CD8-positive, alpha-beta memory T cell (primary cell): Measurements from ENCODE around the gene PPP6R2. TPM values are rescaled to one million over a fixed set of nuclear protein-coding genes. Genes with fewer than 3 reads are reported as not detected.
A peak's percentile ranks its signal among the peaks of the same experiment; 100 is the strongest.

Experiments used
- CTCF ChIA-PET: fragments of 350-600 bp; sonication (Branson Sonifier 250); formaldehyde crosslinking; loops from one replicate; lab custom pipeline; 2021; ENCODE audit warnings: antibody characterized with exemption; lab: Charles Lee
- POLR2A ChIA-PET: fragments of 350-600 bp; sonication (Branson Sonifier 250); formaldehyde crosslinking; loops from one replicate; lab custom pipeline; 2021; ENCODE audit warnings: antibody characterized with exemption; lab: Charles Lee
- DNase-seq, 5 donors: peaks; one replicate each; pipeline versions ENCODE4 v3.0.0 to v3.0.0-alpha.2; 2020 to 2022; ENCODE audit warnings: mixed read lengths in 1 of 5
- H3K27ac ChIP-seq: one replicate; pipeline ENCODE4 v1.7.0; 2013; ENCODE audit warnings: low read depth, mild to moderate bottlenecking, low read length, moderate library complexity
- H3K27me3 ChIP-seq: 2 replicates; pipeline ENCODE4 v1.7.0; 2013; ENCODE audit warnings: low read length, mild to moderate bottlenecking; ENCODE audit not compliant: insufficient read depth, poor library complexity, severe bottlenecking
- H3K36me3 ChIP-seq: 2 replicates; pipeline ENCODE4 v1.7.0; 2013; ENCODE audit warnings: mild to moderate bottlenecking, low read length, moderate library complexity; ENCODE audit not compliant: insufficient read depth
- H3K4me1 ChIP-seq: 2 replicates; pipeline ENCODE4 v1.7.0; 2013; ENCODE audit warnings: mild to moderate bottlenecking, low read length, moderate library complexity; ENCODE audit not compliant: insufficient read depth
- H3K4me3 ChIP-seq: 2 replicates; pipeline ENCODE4 v1.7.0; 2013; ENCODE audit warnings: mild to moderate bottlenecking, low read length
- H3K9me3 ChIP-seq: 2 replicates; pipeline ENCODE4 v1.7.0; 2013; ENCODE audit warnings: mild to moderate bottlenecking, low read length
- H3K27ac Mint-ChIP-seq, 8 donors: one replicate each; pipeline ENCODE4 v1.8.0; 2020 to 2021; ENCODE audit warnings: mixed read lengths in 8 of 8, mild to moderate bottlenecking in 6 of 8, inconsistent platforms in 3 of 8, moderate library complexity in 3 of 8
- H3K27me3 Mint-ChIP-seq, 2 donors: one replicate each; pipeline ENCODE4 v1.8.0; 2020 to 2021; ENCODE audit warnings: mixed read lengths in 2 of 2, mild to moderate bottlenecking in 1 of 2, moderate library complexity in 1 of 2
- H3K36me3 Mint-ChIP-seq, 3 donors: one replicate each; pipeline ENCODE4 v1.8.0; 2020 to 2021; ENCODE audit warnings: mixed read lengths in 3 of 3, inconsistent platforms in 1 of 3, mild to moderate bottlenecking in 1 of 3
- H3K4me1 Mint-ChIP-seq, 3 donors: one replicate each; pipeline ENCODE4 v1.8.0; 2020 to 2021; ENCODE audit warnings: mixed read lengths in 3 of 3, inconsistent platforms in 1 of 3, mild to moderate bottlenecking in 1 of 3
- H3K4me3 Mint-ChIP-seq, 7 donors: one replicate each; pipeline ENCODE4 v1.8.0; 2020 to 2021; ENCODE audit warnings: mixed read lengths in 7 of 7, mild to moderate bottlenecking in 6 of 7, moderate library complexity in 4 of 7, inconsistent platforms in 2 of 7
- H3K9me3 Mint-ChIP-seq, 5 donors: one replicate each; pipeline ENCODE4 v1.8.0; 2020 to 2022; ENCODE audit warnings: mixed read lengths in 5 of 5, mild to moderate bottlenecking in 3 of 5, moderate library complexity in 2 of 5, inconsistent platforms in 1 of 5
- polyA plus RNA-seq: library from polyadenylated mRNA; unstranded; fragments of 300-500 nt; fragmentation: Illumina TruSeq; gene quantifications from one replicate; pipeline ENCODE4 v1.2.3, GENCODE V29; 2021
- total RNA-seq, 2 experiments: library from RNA; stranded (reverse); gene quantifications; one replicate each; pipeline ENCODE4 v1.2.3, GENCODE V29; 2021

The PPP6R2 gene
- total and polyA plus RNA-seq, 3 experiments from 2014 or later, result 34.2 to 55.9 (median 49.7) TPM

DNA sequence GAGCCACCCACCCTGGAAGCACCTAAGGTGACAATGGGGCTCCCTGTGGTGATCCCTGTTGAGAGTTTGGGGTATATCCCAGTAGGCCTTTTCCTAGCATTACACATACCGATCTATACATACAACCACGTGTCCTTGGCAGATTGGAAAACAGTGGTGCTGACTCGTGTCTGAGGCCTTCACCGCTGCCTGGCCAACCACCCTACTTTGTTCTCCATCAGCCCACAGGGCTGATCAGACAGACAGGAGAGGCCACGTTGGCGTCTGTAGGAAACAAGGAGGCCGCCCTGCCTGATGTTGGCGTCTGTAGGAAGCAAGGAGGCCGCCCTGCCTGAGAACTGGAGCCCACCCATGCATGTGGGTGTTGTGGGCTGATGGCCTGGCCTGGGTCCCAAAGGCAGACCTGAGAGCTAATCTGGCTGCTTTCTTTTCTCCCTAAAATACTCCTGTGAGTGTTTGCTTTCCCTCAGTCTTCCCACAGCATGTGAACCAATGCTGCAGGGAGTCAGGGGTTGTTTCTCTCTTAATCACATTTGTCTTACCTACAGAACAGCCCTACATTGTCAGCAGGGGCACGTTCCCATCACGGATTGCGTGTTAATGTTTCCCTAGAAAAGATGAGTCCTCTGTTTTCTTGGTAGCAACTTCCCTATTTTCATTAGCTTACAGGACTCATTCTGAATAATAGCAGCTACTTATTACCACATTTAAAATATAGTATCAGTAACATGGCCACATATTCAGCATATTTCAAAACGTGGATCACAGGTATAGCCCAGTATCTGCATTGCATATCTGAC lies 74.5 kb downstream of the PPP6R2 start:
- no peaks in the 10 kb centered on the region for H3K4me1 ChIP-seq
- peaks cover 0 to 82% (median 7%) of the 10 kb centered on the region in 3 donors for H3K36me3 Mint-ChIP-seq
- H3K4me1 Mint-ChIP-seq, result no peaks in the 10 kb centered on the region
- H3K27ac ChIP-seq, result no peak overlapping the region
- H3K4me3 ChIP-seq, result no peak overlapping the region
- ChIA-PET POLR2A (no interaction called here), CTCF (no interaction called here)
- peak overlapping the region in 3 of 8 donors; percentile 27 to 54 (median 54) for H3K27ac Mint-ChIP-seq
- H3K27me3 ChIP-seq, result no peaks in the 10 kb centered on the region
- H3K9me3 Mint-ChIP-seq, result no peaks in the 10 kb centered on the region
- H3K36me3 ChIP-seq, result peaks cover 71% of the 10 kb centered on the region
- H3K4me3 Mint-ChIP-seq, result no peak overlapping the region
- no peak for DNase-seq
- H3K9me3 ChIP-seq, result no peaks in the 10 kb centered on the region
- peaks cover 0 to 2% of the 10 kb centered on the region in 2 donors for H3K27me3 Mint-ChIP-seq

DNA sequence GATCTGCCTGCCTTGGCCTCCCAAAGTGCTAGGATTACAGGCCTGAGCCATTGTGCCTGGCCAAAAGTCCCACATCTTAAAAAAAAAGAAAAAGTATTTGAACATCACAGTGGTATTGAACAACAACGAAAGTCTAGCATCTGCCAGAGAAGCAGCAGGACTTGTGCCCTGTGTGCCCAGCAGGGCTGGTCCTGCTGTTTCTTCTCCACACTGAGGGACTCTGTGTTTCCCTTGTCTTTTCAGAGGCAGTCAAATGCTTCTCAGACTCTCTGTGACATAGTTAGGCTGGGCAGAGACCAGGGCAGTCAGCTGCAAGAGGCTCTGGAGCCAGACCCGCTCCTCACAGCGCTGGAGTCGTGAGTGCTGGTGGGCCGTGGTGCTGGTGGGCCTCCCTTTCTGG lies 75.5 kb downstream of the PPP6R2 start:
- Histone ChIP-seq H3K4me3 (no peak overlapping the region), H3K9me3 (no peaks in the 10 kb centered on the region), H3K4me1 (no peaks in the 10 kb centered on the region), H3K27ac (no peak overlapping the region), H3K27me3 (no peaks in the 10 kb centered on the region), H3K36me3 (peaks cover 78% of the 10 kb centered on the region)
- no peaks in the 10 kb centered on the region for H3K9me3 Mint-ChIP-seq
- H3K4me1 Mint-ChIP-seq, result no peaks in the 10 kb centered on the region
- POLR2A ChIA-PET, result no interaction called here
- no peak for DNase-seq
- peak overlapping the region in 1 of 8 donors; percentile 69 for H3K27ac Mint-ChIP-seq
- peaks cover 0 to 2% of the 10 kb centered on the region in 2 donors for H3K27me3 Mint-ChIP-seq
- H3K36me3 Mint-ChIP-seq, result peaks cover 0 to 88% (median 8%) of the 10 kb centered on the region in 3 donors
- no peak overlapping the region for H3K4me3 Mint-ChIP-seq
- CTCF ChIA-PET, result no interaction called here

DNA sequence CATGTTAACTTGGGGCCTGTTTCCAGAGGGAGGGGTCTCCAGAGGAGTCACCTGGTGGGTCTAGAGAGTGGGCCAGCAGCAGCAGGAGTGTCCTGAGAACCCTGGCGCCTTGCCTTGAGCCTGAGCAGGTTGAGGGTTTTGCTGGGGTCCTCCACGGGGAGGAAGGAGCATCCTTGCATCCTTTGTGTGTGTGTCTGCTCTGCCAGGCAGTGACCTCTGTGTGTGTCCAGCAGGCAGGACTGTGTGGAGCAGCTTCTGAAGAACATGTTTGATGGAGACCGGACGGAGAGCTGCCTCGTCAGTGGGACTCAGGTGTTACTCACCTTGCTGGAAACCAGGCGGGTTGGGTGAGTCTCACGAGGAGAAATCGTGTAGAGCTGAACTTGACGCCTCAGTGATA lies 76.0 kb downstream of the PPP6R2 start:
- H3K9me3 ChIP-seq, result no peaks in the 10 kb centered on the region
- no peak for DNase-seq
- Mint-ChIP-seq H3K4me3 (no peak overlapping the region), H3K9me3 (no peaks in the 10 kb centered on the region), H3K27me3 (peaks cover 0 to 2% of the 10 kb centered on the region in 2 donors), H3K27ac (peak overlapping the region in 1 of 8 donors; percentile 17), H3K36me3 (peaks cover 0 to 89% (median 9%) of the 10 kb centered on the region in 3 donors), H3K4me1 (no peaks in the 10 kb centered on the region)
- no peak overlapping the region for H3K27ac ChIP-seq
- no peaks in the 10 kb centered on the region for H3K4me1 ChIP-seq
- H3K36me3 ChIP-seq, result peaks cover 75% of the 10 kb centered on the region
- ChIA-PET CTCF (no interaction called here), POLR2A (no interaction called here)
- H3K4me3 ChIP-seq, result no peak overlapping the region
- no peaks in the 10 kb centered on the region for H3K27me3 ChIP-seq

DNA sequence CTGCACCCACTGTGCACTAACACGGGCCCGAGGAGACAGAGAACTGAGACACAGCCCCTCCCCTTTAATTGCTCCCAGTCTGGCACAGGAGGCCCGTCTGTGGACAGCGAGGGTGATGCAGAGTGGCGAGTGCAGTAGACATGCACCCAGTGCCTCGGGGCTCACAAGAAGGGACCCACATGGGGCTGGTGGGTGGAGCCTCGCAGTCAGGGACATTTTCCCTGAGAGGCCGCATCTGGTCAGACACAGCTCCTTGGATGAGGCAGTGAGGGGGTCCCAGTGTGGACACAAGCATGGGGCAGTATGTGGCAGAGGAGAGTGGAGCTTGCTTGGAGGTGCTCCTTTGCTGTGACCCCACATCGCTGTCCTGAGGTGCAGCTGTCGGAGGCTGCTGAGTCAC lies 76.9 kb downstream of the PPP6R2 start:
- ChIA-PET CTCF (no interaction called here), POLR2A (no interaction called here)
- H3K9me3 Mint-ChIP-seq, result no peaks in the 10 kb centered on the region
- Histone ChIP-seq H3K36me3 (peaks cover 68% of the 10 kb centered on the region), H3K9me3 (no peaks in the 10 kb centered on the region), H3K27me3 (no peaks in the 10 kb centered on the region), H3K4me1 (no peaks in the 10 kb centered on the region), H3K4me3 (no peak overlapping the region), H3K27ac (no peak overlapping the region)
- H3K4me1 Mint-ChIP-seq, result peaks cover 0 to 3% (median 0%) of the 10 kb centered on the region in 3 donors
- H3K36me3 Mint-ChIP-seq, result peaks cover 3 to 88% (median 15%) of the 10 kb centered on the region in 3 donors
- DNase-seq, result no peak
- H3K4me3 Mint-ChIP-seq, result no peak overlapping the region
- no peak overlapping the region for H3K27ac Mint-ChIP-seq
- peaks cover 0 to 2% of the 10 kb centered on the region in 2 donors for H3K27me3 Mint-ChIP-seq

DNA sequence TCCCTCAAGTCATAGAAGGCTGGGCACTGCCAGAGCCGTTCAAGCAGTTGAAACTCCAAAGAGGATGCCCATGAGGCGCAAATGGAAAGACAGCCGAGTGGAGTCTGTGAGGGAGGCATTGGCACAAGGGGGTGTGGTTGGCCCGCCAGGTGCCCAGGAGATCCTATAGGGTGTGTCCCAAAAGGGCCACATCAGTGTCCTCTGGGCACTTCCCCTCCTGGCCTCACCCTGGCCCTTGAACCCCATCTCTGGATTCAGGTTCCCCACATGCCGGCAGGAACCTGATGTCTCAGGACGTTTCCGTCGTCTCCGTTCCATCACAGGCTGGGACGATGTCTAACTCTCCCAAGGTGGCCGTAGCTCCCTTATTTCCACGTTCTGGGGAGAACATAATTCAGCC lies 77.5 kb downstream of the PPP6R2 start:
- no peak for DNase-seq
- ChIA-PET CTCF (no interaction called here), POLR2A (no interaction called here)
- Mint-ChIP-seq H3K27me3 (peaks cover 0 to 2% of the 10 kb centered on the region in 2 donors), H3K4me1 (peaks cover 0 to 5% (median 0%) of the 10 kb centered on the region in 3 donors), H3K9me3 (no peaks in the 10 kb centered on the region), H3K4me3 (no peak overlapping the region), H3K27ac (peak overlapping the region in 1 of 8 donors; percentile 24), H3K36me3 (peaks cover 4 to 88% (median 17%) of the 10 kb centered on the region in 3 donors)
- no peaks in the 10 kb centered on the region for H3K27me3 ChIP-seq
- H3K4me1 ChIP-seq, result no peaks in the 10 kb centered on the region
- peaks cover 62% of the 10 kb centered on the region for H3K36me3 ChIP-seq
- H3K27ac ChIP-seq, result no peak overlapping the region
- no peak overlapping the region for H3K4me3 ChIP-seq
- H3K9me3 ChIP-seq, result no peaks in the 10 kb centered on the region

DNA sequence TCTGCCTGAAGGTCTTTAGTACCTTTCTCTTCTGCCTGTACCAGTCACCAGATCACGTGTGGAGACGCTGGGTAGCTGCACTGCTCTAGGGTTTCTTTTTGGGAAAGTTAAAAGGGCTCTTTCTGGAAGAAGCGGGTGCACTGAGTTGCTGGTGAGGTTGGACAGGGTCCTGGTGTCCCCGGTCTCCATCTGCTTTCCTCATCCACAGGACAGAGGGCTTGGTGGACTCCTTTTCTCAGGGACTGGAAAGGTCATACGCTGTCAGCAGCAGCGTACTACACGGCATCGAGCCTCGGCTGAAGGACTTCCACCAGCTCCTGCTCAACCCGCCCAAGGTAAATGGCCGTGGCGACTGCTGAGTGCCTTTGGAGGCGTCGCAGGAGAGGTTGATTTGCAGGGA lies 78.9 kb downstream of the PPP6R2 start:
- Histone ChIP-seq H3K9me3 (no peaks in the 10 kb centered on the region), H3K27ac (no peak overlapping the region), H3K4me1 (no peaks in the 10 kb centered on the region), H3K4me3 (no peak overlapping the region), H3K27me3 (no peaks in the 10 kb centered on the region), H3K36me3 (peaks cover 50% of the 10 kb centered on the region)
- H3K27me3 Mint-ChIP-seq, result peaks cover 0 to 2% of the 10 kb centered on the region in 2 donors
- ChIA-PET POLR2A (no interaction called here), CTCF (no interaction called here)
- H3K9me3 Mint-ChIP-seq, result no peaks in the 10 kb centered on the region
- no peak for DNase-seq
- H3K36me3 Mint-ChIP-seq, result peaks cover 4 to 83% (median 21%) of the 10 kb centered on the region in 3 donors
- peak overlapping the region in 1 of 8 donors; percentile 47 for H3K27ac Mint-ChIP-seq
- H3K4me3 Mint-ChIP-seq, result no peak overlapping the region
- peaks cover 0 to 5% (median 0%) of the 10 kb centered on the region in 3 donors for H3K4me1 Mint-ChIP-seq

DNA sequence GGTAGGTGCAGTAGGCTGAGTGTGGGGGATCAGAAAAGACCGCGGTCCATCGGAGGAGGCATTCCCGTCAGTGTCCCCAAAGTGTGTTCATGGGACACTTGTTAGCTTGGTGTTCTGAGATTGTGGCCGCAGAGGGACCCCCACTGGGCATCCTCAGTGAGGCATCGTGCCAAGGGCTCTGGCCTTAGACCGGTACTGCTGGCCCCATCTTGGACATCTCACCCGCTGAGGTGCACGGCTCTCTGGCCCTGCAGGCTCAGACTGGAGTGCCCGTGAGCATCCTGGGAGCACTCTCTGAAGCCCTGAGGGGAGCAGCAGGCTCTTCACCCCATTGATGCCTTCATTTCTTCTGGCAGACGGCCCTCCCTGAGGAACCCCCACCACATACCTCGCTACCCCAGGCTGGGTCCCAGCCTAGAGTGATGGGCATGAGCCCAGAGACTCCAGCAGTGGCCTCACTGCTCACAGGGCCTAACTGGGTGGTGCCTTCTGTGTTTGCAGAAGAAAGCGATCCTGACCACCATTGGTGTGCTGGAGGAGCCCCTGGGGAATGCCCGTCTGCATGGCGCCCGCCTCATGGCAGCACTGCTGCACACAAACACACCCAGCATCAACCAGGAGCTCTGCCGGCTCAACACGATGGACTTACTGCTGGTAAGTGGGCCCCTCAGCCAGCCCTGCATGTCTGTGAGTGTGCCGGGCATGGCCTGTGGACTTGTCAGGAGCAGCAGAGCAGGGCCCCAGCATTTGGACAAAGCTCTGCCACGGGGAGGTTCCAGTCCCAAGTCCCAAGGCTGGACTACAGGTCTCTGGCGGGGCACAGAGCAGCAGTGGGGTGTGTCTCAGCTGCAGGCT lies 80.1 kb downstream of the PPP6R2 start:
- Mint-ChIP-seq H3K27ac (no peak overlapping the region), H3K36me3 (peaks cover 4 to 78% (median 19%) of the 10 kb centered on the region in 3 donors), H3K27me3 (peaks cover 0 to 2% of the 10 kb centered on the region in 2 donors), H3K9me3 (no peaks in the 10 kb centered on the region), H3K4me3 (no peak overlapping the region), H3K4me1 (peaks cover 0 to 5% (median 2%) of the 10 kb centered on the region in 3 donors)
- Histone ChIP-seq H3K4me3 (no peak overlapping the region), H3K9me3 (no peaks in the 10 kb centered on the region), H3K4me1 (no peaks in the 10 kb centered on the region), H3K27me3 (no peaks in the 10 kb centered on the region), H3K36me3 (peaks cover 42% of the 10 kb centered on the region), H3K27ac (no peak overlapping the region)
- ChIA-PET CTCF (no interaction called here), POLR2A (interaction anchor here (0.5 kb wide), 1 partner anchor 98 kb away, joined by 3 read pairs; no protein-coding TSS in a partner anchor)
- no peak for DNase-seq

DNA sequence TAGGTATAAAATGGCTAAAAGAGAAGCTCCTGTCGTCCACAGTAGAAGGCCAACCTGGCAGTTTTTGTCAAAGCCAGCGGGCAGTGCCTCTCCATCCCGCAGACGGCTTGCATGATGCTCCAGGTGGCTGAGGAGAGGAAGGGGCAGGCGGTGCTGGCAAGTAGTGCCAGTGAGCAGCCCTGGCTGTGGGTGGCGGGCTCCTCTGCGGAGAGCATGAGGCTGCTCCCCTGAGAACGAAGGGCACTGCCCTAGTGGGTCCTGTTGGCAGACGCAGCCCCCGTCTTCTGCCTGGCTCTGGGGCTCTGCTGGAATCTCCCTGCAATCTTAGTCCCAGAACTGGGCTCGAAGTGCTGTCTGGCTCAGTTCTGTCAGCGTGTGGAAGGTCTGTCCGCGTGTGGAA lies 80.8 kb downstream of the PPP6R2 start:
- peaks cover 0 to 2% of the 10 kb centered on the region in 2 donors for H3K27me3 Mint-ChIP-seq
- POLR2A ChIA-PET, result interaction anchor here (0.5 kb wide), 1 partner anchor 99 kb away, joined by 3 read pairs; no protein-coding TSS in a partner anchor
- H3K27me3 ChIP-seq, result no peaks in the 10 kb centered on the region
- H3K4me1 ChIP-seq, result no peaks in the 10 kb centered on the region
- CTCF ChIA-PET, result no interaction called here
- H3K4me1 Mint-ChIP-seq, result peaks cover 0 to 5% (median 2%) of the 10 kb centered on the region in 3 donors
- no peak overlapping the region for H3K27ac ChIP-seq
- H3K9me3 ChIP-seq, result no peaks in the 10 kb centered on the region
- no peak for DNase-seq
- peaks cover 44% of the 10 kb centered on the region for H3K36me3 ChIP-seq
- no peak overlapping the region for H3K4me3 ChIP-seq
- no peak overlapping the region for H3K4me3 Mint-ChIP-seq
- H3K27ac Mint-ChIP-seq, result no peak overlapping the region
- no peaks in the 10 kb centered on the region for H3K9me3 Mint-ChIP-seq
- peaks cover 4 to 79% (median 19%) of the 10 kb centered on the region in 3 donors for H3K36me3 Mint-ChIP-seq
